HG03103 (cell line): ENCODE results near the gene PHACTR3.
A peak's percentile ranks its signal among the peaks of the same experiment; 100 is the strongest.
"Not testable (repeated sequence)": the region's sequence is repeated elsewhere in the genome, so short reads cannot be mapped to it uniquely, and the experiment has no call there.

ENCODE experiments used
- ATAC-seq: cut with Tn5 transposase; IDR thresholded peaks from one replicate; pipeline ENCODE4 v1.9.1; 2021; ENCODE audit warnings: low read depth; ENCODE audit not compliant: unreplicated experiment

Gene PHACTR3

DNA sequence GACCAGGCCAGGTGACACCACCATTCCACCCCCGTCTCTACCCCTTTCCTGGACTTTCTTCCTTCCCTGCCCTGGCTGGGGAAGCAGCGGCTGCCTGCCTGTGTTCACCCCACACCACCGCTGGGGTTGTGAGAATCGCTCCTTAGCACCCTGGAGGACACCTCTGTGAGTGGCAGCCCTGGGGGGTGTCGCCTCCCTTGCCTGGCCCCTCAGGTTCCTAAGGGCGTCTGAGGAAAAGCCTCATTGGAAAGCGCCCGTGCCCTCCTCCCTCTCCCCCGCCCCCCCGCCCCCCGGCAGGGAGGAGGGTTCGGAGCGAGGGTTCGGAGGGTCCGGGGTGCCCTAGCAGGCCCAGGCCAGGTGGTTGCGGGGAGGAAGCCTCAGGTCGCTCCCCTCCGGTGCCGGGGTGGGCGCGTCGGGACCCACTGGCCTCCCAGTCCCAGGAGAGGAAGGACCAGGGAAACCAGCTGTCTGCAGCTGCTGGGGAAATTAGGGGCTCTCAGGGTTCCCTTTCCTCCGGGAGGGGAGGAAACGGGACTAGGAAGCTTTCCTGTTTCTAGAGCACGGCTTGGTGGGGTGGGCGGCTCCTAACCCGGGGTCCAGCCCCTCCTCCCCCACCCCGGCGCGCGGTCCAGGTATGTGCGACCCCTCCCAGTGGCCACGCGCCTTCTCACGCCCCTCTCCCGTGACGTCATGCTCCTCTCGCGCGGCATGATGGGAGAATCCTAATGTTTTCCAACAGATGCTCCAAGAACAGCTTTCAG is at the start of gene PHACTR3:
PHACTR3 (plus strand) TSS at position 760 of the 761 bp plus-strand sequence. CDS start 475 bp downstream, outside the sequence.
- ATAC-seq = no peak

DNA sequence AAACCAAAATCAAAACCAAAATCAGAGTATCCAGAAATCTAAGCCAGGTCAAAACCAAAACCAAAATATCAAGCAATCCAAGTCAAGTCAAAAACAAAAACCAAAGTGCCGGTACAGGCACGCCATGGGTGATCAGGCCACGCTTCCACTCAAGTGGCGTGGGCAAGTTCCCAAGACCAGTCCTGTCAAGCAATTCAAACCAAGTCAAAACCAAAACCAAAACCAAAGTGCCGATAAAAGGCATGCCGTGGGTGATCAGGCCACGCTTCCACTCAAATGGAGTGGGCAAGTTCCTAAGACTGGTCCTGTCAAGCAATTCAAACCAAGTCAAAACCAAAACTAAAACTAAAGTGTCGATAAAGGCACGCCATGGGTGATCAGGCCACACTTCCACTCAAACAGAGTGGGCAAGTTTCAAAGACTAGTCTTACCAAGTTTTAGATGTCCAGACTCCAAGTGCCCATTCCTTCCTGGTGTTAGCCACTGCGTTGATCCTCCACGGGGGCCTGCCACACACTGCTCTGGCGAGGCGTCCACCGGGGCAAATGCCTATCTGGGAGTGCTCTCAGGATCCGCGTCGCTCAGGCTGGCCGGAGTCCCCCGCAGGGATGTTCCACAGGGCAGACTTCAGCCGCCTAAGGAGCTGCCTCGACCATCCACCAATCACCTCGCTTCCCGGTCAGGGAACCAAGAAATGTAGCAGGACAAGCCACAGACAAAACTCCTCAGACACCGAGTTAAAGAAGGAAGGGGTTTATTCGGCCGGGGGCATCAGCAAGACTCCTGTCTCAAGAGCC is 46.4 kb upstream of the PHACTR3 start:
- not testable (repeated sequence) for ATAC-seq

DNA sequence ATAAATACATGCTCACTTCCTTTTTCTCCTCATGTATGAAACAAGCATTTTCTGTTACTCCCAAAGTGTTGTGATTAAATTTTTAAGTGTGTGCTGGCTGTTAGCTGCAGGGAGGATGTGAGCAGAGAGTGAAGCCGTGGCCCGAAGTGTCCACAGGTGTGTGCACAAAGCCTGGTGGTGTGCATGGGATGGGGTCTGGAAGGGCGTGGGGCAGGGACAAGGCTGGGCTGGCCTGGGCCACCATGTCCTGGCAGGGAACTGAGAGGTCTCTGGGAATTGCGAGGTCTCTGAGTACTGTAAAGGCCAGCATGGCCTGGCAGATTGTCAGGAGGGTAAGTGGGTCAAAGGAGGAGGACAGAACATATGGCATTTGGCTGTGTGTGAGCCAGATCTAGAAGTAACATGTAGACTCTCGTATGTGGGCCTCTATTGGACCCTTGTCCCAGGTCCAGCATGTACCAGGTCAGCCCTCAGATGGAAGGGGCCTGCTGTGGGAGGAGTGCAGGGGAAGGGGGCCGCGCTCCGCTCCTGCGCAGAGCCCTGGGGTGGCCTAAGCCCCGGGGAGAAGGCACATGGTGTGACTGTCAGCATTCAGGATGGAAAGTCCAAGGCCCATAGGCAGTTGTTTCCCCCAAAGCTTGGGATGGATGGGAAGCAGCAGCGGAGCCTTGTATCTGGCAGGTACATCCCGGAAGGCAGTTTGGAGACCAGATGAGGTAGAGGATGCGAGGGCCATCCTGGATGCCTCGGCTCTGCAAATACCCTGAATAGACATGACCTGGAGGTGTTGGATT is 45.1 kb upstream of the PHACTR3 start:
- ATAC-seq = no peak

DNA sequence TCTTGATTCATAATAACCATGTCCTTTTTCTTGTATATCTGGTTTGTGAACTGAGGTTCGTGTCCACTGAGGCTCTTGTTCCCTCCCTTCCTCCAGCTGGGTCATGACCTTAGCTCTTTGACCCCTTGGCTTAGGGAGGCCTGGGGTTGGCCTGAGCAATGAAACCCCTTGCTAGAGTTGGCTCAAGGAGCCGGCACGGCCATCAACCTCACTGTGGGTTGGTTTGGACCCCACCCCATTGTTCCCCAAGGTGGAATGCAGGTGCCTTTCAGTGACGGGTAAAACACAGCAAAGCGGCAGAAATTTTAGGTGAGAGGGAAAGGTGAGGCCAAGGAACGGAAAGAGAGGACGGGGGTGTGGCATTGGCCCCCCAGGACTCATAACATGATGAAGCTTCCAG is 44.5 kb upstream of the PHACTR3 start:
- no peak for ATAC-seq

DNA sequence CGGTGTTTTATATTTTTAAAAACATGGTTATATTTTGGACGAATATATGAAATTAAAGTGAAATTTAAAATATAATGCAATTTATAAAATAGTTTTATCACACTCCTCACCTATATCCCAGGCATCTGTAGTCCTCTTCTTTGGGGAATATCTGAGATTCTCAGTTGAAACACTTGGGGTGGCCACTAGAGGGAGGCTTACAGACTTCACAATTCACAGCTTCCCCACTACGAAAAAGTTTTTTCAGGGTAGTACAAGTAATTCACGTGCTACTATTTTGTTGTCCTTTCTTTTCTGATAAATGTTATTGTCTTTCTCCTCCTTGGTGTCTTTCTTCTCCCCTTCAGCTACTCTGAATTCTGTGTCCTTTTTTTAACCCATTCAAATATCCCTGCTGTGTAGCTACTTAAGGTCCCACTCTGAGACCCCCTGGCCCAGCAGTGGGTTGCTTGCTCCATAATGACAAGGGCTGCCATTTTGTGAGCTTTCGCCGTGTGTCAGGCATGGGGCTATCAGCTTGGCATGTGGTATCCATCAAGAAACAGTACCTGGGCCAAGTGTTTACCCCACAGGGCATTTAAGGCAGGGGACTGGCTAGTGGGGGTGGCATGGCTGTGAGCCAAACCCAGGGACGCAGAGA is 43.6 kb upstream of the PHACTR3 start:
- no peak for ATAC-seq

DNA sequence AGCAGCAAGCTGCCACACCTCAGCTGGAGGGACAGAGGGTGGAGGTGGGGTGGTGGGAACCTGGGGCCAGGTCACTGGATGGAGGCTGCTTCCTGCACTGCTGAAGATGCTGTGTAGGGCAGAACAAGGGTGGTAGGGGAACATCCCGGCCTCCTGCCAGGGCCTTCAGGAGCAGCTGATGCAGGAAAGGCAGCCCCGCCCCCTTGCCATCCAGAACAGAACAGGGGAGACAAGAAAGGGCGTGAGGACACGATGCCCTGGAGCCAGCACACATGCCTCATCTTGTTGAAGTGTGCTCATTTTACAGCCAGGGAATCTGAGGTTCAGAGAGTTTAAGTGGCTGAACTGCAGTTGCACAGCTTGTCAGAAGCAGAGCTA is 43.1 kb upstream of the PHACTR3 start:
- no peak for ATAC-seq

DNA sequence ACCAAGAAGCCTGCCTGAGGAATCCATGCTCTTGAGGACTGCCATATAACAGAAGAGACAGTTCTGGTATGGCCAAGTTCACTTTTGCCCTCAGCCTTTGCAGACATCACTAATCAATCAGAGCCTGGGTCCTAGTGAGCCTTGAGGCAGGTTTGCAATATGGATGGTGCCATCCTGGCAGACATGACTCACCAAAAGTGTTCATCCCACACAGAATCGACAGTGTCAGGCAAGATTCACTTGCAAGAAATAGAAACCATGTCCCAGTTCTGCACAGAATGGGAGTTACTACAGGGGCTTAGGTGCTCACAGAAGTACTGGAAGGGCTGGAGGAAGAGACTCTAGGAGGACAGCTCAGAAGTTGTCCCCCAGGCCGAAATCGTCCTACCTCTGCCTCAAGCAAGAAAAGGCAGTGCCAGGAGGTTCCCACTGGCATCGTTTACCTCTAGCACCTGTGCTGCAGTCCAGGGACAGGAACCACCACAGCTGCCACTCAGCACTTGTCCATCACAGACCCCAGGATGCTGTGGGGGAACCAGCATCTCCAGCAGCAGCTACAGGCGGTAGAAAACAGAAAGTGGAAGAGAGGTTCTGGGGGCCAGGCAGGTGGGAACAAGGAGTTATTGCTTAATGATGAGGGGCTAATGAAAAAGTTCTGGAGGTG is 42.6 kb upstream of the PHACTR3 start:
- no peak for ATAC-seq

DNA sequence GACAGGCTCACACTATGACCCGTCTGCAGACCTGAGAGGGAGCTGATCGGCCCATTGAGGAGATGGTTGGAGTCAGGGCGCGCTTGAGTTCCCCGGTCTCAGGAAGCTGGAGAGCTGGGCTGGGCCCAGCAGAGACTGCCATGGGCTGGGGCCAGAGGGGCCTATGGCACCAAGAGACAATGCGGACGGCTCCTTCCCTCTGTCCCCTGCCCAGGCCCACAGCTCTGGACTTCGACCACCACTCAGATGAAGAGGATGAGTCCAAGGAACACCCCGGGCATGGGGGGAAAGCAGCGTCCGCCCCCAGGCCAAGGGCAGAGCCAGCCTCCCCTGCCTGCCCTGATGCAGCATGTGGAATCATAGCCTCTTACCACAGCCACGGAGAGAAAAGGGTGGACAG is 40.2 kb upstream of the PHACTR3 start:
- no peak for ATAC-seq

DNA sequence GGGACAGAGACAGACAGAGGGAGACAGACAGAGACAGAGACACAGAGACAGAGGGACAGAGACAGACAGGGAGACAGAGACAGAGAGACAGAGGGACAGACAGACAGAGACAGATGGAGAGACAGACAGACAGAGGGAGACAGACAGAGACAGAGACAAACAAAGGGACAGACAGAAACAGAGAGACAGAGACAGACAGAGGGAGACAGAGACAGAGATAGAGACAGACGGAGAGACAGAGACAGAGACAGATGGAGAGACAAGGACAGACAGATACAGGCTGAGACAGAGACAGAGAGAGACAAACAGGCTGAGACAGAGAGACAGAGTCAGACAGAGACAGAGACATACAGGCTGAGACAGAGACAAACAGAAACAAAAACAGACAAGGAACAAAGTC is 39.4 kb upstream of the PHACTR3 start:
- no peak for ATAC-seq

DNA sequence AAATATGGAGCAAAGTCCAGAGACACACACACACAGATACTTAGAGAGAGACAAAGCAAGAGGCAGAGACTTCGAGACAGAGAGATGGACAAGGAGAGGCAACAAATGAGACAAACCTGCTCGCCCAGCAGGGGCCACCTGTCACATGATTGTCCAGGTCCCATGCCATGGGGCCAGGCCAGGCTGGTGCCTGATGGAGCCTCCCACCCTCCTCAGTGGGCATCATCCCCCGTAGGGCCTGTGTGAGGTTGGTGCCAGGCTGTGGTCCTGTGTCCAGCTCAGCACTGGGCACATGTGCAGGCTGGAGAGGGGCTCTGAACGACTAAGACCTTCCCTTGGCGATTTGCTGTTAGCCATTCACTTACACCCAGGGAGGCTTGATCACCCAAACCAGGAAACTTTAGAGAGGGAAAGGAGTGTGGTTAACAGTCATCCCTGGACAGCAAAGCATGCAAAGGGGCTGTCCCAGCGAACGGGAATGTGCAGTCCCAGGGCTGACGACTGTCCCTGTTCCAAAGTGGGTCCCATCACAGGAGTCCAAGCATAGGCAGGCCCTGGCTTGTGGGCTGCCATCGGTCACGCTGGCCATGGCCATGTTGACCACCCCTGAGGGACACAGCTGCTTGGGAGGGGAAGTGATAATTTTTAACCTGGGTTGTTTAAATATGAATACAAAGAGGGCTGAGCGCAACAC is 38.4 kb upstream of the PHACTR3 start:
- ATAC-seq = no peak

DNA sequence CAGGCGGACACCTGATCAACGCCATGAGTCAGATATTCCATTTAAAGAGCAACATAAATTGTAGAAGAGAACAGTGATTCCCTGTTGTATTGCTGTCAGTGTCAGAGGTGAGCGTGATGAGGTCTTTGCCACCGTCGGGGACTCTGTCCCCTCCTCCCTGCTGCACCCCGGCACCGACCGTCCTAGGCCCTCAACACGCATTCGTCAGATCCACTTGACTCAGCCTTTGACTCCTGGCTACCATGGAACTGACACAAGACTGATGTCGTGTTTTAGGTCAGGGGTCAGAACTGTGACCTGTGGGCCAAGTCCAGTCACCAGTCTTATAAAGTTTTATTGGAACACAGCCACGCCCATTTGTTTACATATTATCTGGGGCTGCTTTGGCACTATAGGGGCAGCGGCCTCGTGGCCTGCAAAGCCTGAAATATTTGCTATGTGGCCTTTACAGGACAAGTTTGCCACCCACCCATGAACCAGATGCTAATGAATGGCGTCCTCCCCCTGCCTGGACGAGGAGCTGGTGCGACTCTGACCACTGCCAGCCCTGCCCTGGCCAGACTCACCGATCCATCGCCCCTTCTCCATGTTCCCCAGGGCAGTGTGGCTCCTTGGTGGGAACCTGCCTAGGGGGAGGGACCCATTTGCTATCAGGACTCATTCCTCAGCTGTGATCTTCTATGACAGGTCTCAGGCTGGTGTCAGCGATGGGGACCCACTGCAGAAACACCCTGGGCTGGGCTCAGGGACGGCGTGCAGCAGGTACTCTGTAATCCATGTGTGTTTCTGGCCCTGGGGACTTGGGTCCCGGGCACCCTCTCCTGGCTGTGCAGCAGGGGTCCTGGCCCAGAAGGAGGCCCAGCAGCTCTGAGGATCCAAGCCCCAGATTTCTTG is 37.5 kb upstream of the PHACTR3 start:
- ATAC-seq = no peak

DNA sequence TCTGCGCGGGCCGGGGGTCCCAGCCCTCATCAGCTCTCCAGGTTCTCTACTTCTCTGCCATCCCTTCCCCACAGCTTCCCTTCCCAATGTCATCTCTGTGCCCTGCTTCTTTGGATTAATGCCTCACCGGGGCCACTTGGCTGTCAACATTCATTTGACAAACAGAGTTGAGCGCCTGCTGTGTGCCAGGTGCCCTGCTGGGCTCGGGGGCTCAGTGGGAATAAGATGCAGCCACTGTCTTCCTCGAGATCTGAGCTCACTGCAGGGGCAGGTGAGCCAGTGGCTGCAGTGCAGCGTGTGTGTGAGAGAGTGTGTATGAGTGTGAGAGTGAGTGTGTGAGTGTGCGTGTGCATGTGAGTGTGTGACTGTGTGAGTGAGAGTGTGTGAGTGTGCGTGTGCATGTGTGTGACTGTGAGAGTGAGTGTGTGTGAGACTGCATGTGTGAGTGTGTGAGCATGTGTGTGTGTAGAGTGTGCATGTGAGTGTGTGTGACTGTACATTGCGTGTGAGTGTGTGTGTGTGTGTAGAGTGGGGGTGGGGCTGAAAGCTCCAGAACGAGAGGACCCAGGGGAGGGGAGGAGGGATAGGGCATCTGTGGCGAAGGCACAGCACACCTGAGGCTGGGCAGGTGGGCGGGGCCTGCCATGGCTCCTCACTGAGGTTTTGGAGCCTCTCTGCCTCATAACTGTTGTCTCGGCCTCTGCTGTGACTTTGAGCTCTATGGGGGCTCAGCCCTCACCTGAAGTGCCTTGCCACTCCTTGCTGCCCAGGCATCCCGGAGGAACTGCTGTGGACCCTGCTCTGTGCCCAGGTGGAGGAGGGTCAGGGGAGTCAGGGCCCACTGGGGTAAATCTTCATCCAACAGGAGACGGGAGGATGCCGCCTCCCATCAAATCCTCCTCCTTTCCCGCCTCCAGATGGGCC is 36.5 kb upstream of the PHACTR3 start:
- no peak for ATAC-seq

DNA sequence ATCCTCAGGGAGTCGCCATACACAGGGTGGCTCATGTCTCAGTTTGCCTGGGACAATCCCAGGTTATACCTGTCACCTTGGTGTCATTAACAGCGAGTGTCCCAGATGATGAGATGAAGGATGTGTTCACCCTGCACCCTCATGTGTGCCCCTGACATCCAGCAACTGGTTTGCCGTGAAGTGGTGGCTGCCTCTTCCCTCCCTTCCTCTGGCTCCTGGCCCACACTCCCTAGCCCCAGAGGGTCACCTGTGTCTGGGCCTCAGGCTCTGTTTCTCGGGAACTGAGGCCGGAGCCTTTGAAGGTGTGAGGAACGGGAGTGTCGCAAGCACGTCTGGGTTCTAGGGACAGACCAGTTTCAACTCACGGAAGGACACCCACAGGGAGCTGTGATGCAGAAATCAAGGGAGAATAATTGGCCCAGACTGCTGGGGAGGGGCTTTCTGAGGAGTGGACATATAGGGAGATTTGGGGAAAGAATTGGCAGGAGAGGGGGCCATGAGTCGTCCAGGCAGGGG is 35.8 kb upstream of the PHACTR3 start:
- no peak for ATAC-seq

DNA sequence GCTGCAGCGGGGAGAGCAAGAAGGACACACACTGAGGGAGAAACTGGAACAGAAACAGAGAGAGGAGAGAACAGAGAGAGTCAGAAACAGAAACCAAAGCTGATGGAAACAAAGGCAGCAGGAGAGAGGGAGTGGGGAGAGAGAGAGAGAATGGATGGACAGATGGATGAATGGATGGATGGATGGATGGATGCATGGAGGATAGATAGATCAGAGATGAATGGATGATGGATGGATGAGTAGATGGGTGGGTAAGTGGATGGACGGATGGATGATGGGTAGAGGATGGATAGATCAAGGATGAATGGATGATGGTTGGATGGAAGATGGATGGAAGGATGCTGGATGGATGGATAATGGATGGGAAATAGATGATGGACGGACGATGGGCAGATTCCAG is 35.0 kb upstream of the PHACTR3 start:
- ATAC-seq = no peak

DNA sequence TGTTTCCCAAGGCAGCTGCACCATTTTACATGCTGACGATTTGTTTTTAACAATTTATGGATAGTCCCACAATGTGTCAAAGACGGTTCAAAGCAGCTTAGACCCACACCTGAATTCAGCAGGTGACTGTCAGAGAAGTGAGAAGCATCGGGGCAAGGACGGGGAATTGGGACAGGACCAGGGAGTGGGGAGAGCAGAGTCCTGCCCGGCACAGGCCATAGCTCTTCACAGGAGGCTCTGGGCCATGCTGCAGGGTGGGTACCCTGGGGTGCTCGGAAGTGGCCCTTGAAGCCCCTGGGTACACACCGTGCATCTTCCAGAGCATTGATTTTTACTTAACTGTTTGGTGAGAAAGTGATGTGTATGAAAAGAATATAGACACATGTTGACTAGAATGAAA is 33.2 kb upstream of the PHACTR3 start:
- ATAC-seq = no peak

DNA sequence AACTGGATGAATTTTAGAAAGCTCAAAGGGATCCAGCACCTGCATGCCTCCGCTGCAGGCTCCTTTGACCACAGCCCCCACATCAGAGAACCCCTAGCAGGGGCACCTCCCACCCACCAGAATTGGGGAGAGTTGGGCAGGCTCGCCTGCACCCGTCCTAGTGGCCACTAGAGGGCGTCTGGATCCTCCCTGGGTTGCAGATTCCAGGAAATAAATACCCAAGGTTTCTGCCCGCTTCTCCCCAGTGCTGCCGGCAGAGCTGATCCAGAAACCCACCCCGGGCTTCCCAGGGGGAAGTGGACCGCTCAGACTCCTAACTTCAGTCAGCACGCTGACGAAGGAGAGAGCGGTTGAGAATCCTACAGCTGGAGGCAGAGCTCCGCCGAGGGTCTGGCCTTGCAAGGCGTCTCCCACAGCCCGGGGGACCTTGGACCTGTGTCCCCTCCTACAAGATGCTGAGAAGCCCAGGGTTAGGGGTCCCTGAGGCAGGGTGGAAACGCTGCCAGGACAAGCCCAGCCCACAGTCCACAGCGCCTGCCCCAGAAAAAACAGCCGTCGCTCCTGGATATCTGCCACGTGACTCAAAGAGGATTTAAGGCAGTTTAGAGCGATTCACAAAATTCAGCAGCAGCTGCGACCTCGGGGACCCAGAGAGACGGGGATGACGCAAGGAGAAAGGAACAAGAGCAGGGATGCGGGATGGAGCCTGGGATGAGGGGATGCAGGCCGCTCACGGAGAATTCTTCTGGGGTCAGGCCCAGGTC is 32.6 kb upstream of the PHACTR3 start:
- ATAC-seq = peak; percentile 48

DNA sequence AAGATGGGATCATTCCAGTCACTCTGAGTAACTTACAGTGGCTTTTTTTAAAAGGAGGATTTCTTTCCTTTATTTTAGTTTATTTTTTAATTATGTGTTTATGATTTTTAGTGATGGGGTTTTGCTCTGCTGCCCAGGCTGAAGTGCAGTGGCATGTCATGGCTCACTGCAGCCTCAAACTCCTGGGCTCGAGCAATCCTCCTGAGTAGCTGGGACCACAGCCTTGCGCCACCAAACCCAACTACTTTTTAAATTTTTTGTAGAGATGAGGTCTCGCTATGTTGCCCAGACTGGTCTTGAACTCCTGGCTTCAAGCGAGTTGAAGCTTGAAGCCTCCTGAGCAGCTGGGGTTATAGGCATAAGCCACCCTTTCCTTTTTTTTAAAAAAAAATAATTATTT is 31.8 kb upstream of the PHACTR3 start:
- no peak for ATAC-seq
